Neural cell (in vitro differentiated cells): ENCODE data around the gene DCUN1D2. TPM values are rescaled to one million over a fixed set of nuclear protein-coding genes. Genes with fewer than 3 reads are reported as not detected.

Experiments used
- H2AFZ ChIP-seq: fragments of 200-600, 300-800 bp; sonication (generic), shearing (Covaris generic); 2 replicates; pipeline ENCODE4 v1.6.0; 2014; ENCODE audit warnings: low read depth, mild to moderate bottlenecking, antibody characterized with exemption, low read length, moderate library complexity
- H3F3A ChIP-seq: fragments of 200-600 bp; shearing (Covaris generic); 2 replicates; pipeline ENCODE4 v1.6.1; 2016; ENCODE audit warnings: mild to moderate bottlenecking, moderate library complexity, mixed read lengths, antibody characterized with exemption, low read length; ENCODE audit not compliant: insufficient read depth, poor library complexity, severe bottlenecking
- H3K27ac ChIP-seq: fragments of 200-600, 300-800 bp; sonication (generic), shearing (Covaris generic); 2 replicates; pipeline ENCODE4 v1.5.1; 2014; ENCODE audit warnings: mild to moderate bottlenecking, low read length, moderate library complexity
- H3K27me3 ChIP-seq: fragments of 300-800, 200-600 bp; sonication (generic), shearing (Covaris generic); 2 replicates; pipeline ENCODE4 v1.6.0; 2014; ENCODE audit warnings: mild to moderate bottlenecking, low read depth, low read length, moderate library complexity; ENCODE audit not compliant: insufficient read depth
- H3K36me3 ChIP-seq: fragments of 300-800, 200-600 bp; sonication (generic), shearing (Covaris generic); 2 replicates; pipeline ENCODE4 v1.5.1; 2014; ENCODE audit warnings: mild to moderate bottlenecking, antibody characterized with exemption, low read length, moderate library complexity; ENCODE audit not compliant: insufficient read depth
- H3K4me2 ChIP-seq: fragments of 300-800, 200-600 bp; sonication (generic), shearing (Covaris generic); 2 replicates; pipeline ENCODE4 v1.6.0; 2014; ENCODE audit warnings: mild to moderate bottlenecking, low read length
- H3K4me3 ChIP-seq: fragments of 300-800, 200-600 bp; sonication (generic), shearing (Covaris generic); 2 replicates; pipeline ENCODE4 v1.5.1; 2014; ENCODE audit warnings: mild to moderate bottlenecking, low read length, moderate library complexity
- H3K79me2 ChIP-seq: fragments of 200-600 bp; shearing (Covaris generic); replicated peaks from 2 replicates; pipeline ENCODE4 v1.6.0; 2014; ENCODE audit warnings: mild to moderate bottlenecking, low read length, moderate library complexity; ENCODE audit not compliant: insufficient read depth
- H3K9ac ChIP-seq: fragments of 300-800, 200-600 bp; sonication (generic), shearing (Covaris generic); 2 replicates; pipeline ENCODE4 v1.6.1; 2016; ENCODE audit warnings: mild to moderate bottlenecking, low read length, mixed read lengths
- H3K9me2 ChIP-seq: fragments of 200-600 bp; shearing (Covaris generic); 2 replicates; pipeline ENCODE4 v1.6.1; 2016; ENCODE audit warnings: mild to moderate bottlenecking, low read length, mixed read lengths; ENCODE audit not compliant: insufficient read depth
- H3K9me3 ChIP-seq: fragments of 200-600, 300-800 bp; sonication (generic), shearing (Covaris generic); 2 replicates; pipeline ENCODE4 v1.6.1; 2016; ENCODE audit warnings: mild to moderate bottlenecking, mixed run types, low read length, moderate library complexity, mixed read lengths
- H4K20me1 ChIP-seq: fragments of 200-600 bp; shearing (Covaris generic); 2 replicates; pipeline ENCODE4 v1.6.1; 2016; ENCODE audit warnings: mild to moderate bottlenecking, mixed run types; ENCODE audit not compliant: insufficient read depth
- CTCF ChIP-seq: fragments of 450-650 bp; IDR thresholded peaks from 2 replicates; pipeline ENCODE4 v1.5.1; 2014; ENCODE audit warnings: antibody characterized with exemption, mild to moderate bottlenecking, moderate library complexity; ENCODE audit not compliant: poor library complexity, severe bottlenecking
- EP300 ChIP-seq: fragments of 450-650 bp; conservative IDR thresholded peaks from 2 replicates; pipeline ENCODE4 v1.6.1; 2014; ENCODE audit warnings: antibody characterized with exemption, mild to moderate bottlenecking, moderate library complexity; ENCODE audit not compliant: poor library complexity, severe bottlenecking
- EZH2 ChIP-seq: fragments of 200-600, 300-800 bp; shearing (Covaris generic), sonication (generic); IDR thresholded peaks from 2 replicates; pipeline ENCODE4 v1.6.1; 2014; ENCODE audit warnings: antibody characterized with exemption, low read length, borderline replicate concordance, mild to moderate bottlenecking; ENCODE audit not compliant: insufficient read depth, poor library complexity, severe bottlenecking
- MXI1 ChIP-seq: fragments of 450-650 bp; conservative IDR thresholded peaks from 2 replicates; pipeline ENCODE4 v1.6.1; 2014; ENCODE audit warnings: antibody characterized with exemption, mild to moderate bottlenecking; ENCODE audit not compliant: poor library complexity, severe bottlenecking
- POLR2AphosphoS5 ChIP-seq: IDR thresholded peaks from 2 replicates; pipeline ENCODE4 v1.6.1; 2012
- RAD21 ChIP-seq: fragments of 450-650 bp; conservative IDR thresholded peaks from 2 replicates; pipeline ENCODE4 v1.6.1; 2014; ENCODE audit warnings: antibody characterized with exemption, mild to moderate bottlenecking, moderate library complexity
- REST ChIP-seq: IDR thresholded peaks from 2 replicates; pipeline ENCODE4 v1.6.1; 2012; ENCODE audit warnings: borderline replicate concordance
- SMC3 ChIP-seq: fragments of 450-650 bp; conservative IDR thresholded peaks from 2 replicates; pipeline ENCODE4 v1.6.1; 2014; ENCODE audit warnings: antibody characterized with exemption, mild to moderate bottlenecking, moderate library complexity; ENCODE audit not compliant: poor library complexity
- TAF1 ChIP-seq: IDR thresholded peaks from 2 replicates; pipeline ENCODE4 v1.6.1; 2012; ENCODE audit warnings: low read depth
- polyA plus RNA-seq: library from polyadenylated mRNA; depleted of rRNA; stranded (reverse); fragments of >200 nt; gene quantifications from 2 replicates; pipeline ENCODE4 v1.2.3, GENCODE V29; 2014

Gene DCUN1D2
- polyA plus RNA-seq, 1 donor from 2014 or later: 55.9 TPM

- Histone ChIP-seq H2AFZ (no peak overlapping the region), H3F3A (no peaks in the 10 kb centered on the region), H3K4me3 (no peak overlapping the region), H3K36me3 (no peaks in the 10 kb centered on the region), H3K4me2 (no peak overlapping the region), H3K27ac (no peak overlapping the region), H3K79me2 (no peaks in the 10 kb centered on the region), H3K9ac (no peak overlapping the region), H3K9me2 (no peaks in the 10 kb centered on the region), H3K27me3 (no peaks in the 10 kb centered on the region), H3K9me3 (no peaks in the 10 kb centered on the region), H4K20me1 (no peaks in the 10 kb centered on the region)
- TF ChIP-seq RAD21: no peak
- TF ChIP-seq CTCF: no peak
- no peak for TF ChIP-seq EZH2
Measured at GRCh38 chr13:113447596-113447995, 42.9 kb downstream of the DCUN1D2 start.

- Histone ChIP-seq H3K4me3 (no peak overlapping the region), H4K20me1 (no peaks in the 10 kb centered on the region), H3K4me2 (no peak overlapping the region), H3F3A (no peaks in the 10 kb centered on the region), H3K79me2 (no peaks in the 10 kb centered on the region), H3K9me2 (no peaks in the 10 kb centered on the region), H3K36me3 (no peaks in the 10 kb centered on the region), H2AFZ (no peak overlapping the region), H3K27ac (no peak overlapping the region), H3K27me3 (no peaks in the 10 kb centered on the region), H3K9me3 (no peaks in the 10 kb centered on the region), H3K9ac (no peak overlapping the region)
- TF ChIP-seq RAD21: no peak
Measured at GRCh38 chr13:113446488-113446854, 44.0 kb downstream of the DCUN1D2 start.

- H3K9me3 ChIP-seq: no peaks in the 10 kb centered on the region
- H3K4me2 ChIP-seq: no peak overlapping the region
- H3K27me3 ChIP-seq: no peaks in the 10 kb centered on the region
- no peaks in the 10 kb centered on the region for H3F3A ChIP-seq
- H3K27ac ChIP-seq: no peak overlapping the region
- H4K20me1 ChIP-seq: no peaks in the 10 kb centered on the region
- TF ChIP-seq TAF1: no peak
- no peak for TF ChIP-seq SMC3
- TF ChIP-seq RAD21: no peak
- no peak for TF ChIP-seq POLR2AphosphoS5
- TF ChIP-seq CTCF: no peak
- TF ChIP-seq EP300: no peak
- TF ChIP-seq REST: no peak
- TF ChIP-seq MXI1: no peak
- no peak for TF ChIP-seq EZH2
- no peak overlapping the region for H2AFZ ChIP-seq
- no peaks in the 10 kb centered on the region for H3K79me2 ChIP-seq
- H3K4me3 ChIP-seq: no peak overlapping the region
- H3K36me3 ChIP-seq: no peaks in the 10 kb centered on the region
- no peak overlapping the region for H3K9ac ChIP-seq
- H3K9me2 ChIP-seq: no peaks in the 10 kb centered on the region
Measured at GRCh38 chr13:113445791-113446487, 44.6 kb downstream of the DCUN1D2 start.
